GM18502 (cell line): ENCODE results near the gene KBTBD8.
A peak's percentile ranks its signal among the peaks of the same experiment; 100 is the strongest.

Source experiments
- ATAC-seq: cut with Tn5 transposase; IDR thresholded peaks from one replicate; pipeline ENCODE4 v1.9.1; 2021; ENCODE audit warnings: mild to moderate bottlenecking; ENCODE audit not compliant: unreplicated experiment, poor library complexity

The KBTBD8 gene

DNA sequence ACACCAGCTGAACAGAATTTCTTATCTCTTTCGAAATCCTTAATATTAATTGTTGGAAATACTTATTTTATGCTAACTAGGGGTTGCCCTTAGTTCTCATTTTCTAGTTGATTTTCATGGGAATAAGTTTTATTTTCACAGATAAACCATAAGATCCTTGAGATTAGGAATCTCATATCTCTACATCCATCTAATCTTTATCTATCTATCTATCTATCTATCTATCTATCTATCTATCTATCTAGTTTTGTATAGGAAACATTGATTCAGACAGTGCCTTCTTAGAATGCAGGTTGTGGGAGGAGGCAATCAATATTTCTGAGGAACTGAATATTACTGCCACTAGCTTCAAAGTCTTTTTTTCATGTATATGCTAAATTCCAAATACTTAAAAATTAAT lies 3.5 kb upstream of the KBTBD8 start:
- ATAC-seq, result no peak

DNA sequence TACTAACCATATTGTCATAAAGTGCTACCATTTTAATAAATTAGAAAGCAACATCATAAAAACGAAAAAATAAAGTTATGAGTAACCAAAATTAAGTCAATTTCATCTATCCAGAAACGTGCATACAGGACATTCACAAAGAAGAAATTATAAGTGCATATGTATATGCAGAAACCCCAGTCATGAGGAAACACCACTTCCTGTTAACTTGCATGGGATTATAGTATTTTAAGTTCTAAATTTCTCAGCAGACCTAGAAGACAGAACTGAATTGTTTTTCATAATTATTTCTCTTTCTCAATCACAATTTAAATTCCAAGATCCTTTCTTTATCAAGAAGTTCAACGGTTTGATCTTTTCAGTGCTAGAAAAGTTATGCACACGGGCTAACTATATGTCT lies 1.4 kb upstream of the KBTBD8 start:
- no peak for ATAC-seq

DNA sequence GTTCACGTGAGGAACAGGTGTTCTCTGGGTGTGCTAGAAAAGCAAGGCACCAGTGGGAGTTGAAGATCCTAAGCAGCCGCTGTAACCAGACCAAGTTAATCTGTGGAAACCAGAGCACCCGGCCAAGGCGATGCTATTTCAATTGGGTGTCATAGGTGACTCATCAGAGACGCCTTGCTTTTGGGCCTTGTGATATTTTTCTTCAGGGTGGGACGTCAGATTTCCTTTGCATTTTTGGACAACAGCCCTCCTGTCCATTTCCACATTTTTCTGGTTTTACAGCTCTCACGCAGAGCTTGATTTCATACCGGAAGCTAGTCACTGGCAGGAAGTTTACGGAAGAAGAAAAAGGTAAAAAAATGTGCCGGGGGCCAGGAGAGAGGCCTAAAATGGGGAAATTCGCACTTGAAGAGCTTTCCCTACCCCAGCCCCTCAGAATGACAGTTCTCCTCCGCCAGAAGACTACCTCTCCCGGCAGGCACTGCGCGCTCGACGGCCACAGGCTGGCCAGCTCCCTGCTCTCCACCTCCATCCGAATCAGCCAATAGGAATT lies 471 bp upstream of the KBTBD8 start:
- ATAC-seq, result peak; percentile 90

DNA sequence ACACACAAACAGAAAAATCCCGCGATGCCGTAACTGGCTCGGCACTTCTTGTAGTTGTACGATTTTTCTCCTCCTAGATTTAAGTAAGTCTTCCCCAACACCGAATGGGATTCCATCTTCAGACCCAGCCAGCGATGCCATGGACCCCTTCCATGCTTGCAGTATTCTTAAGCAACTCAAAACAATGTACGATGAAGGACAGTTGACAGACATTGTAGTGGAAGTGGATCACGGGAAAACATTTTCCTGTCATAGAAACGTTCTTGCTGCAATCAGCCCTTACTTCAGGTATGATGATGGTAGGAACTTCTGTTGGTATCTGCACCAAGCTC lies 763 bp downstream of the KBTBD8 start:
- no peak for ATAC-seq

DNA sequence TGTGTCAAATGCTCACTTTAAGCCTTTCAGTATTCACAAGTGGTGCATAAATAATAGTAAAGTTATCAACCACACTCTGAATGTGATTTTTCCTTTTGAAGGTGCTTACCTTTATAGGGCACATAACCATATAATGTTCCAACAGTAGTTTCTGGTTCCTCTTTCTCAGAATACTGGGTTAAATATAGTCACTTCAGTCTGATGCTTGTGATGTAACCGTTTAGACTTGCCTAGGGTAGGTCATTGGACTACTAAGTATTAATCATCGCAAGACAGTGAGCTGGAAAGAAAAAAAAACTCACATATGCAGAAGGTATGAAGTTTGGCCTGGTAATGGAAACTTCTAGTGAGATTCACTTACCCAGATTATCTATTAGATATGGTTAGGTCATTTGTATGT lies 1.9 kb downstream of the KBTBD8 start:
- peak; percentile 60 for ATAC-seq

DNA sequence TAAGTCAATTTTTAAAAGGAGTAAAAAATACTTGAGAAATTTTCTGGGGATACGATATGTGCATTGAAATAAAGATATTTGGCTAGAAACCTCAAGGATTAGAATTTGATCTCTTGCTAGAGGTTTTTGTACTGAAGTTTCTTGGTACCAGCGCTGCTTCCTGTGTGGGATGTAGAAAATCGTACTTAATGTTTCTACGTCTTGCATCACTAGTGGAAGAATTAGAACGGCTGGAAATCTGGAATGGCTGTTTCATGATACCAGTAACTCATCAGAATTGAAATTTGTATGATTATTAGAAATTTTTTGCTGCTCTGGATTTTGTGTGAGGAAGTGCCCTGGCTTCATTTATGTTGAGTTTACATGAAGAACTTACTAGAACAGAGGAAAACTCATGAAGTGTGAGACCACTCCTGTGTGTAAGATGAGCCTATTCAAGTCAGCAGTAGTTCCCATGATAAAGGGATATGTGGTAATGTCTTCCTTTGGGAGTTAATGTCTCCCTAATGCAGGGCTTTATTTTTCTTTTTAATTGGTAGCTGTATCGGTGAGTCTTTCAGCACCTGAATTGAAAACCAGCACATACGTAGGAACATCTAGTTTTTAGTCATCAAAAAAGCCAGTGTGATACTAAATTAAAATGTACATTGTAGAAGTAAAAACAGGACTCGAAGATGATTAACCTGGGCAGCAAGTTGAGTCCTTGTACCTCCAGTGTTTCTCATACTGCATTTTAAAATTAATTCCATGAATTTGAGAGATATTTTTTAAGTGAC lies 3.2 kb downstream of the KBTBD8 start:
- no peak for ATAC-seq

DNA sequence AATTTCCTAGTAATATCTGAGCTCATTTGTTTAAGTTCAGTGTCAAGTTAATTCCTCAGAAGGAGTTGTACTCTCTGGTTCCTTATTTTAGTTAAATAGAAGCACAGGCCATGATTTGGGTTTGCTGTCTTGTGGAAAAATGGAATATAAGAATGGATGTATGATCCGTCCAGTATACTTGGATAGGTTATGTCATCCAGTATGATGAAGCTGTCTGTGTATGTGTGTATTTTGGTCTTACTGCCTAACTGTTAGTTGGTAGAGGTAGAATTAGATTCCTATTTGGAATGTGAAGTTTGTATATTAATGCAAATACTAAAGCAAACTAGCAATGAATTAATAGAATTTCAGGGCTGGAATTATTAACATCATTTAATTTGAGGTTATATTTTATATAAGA lies 7.9 kb downstream of the KBTBD8 start:
- no peak for ATAC-seq

DNA sequence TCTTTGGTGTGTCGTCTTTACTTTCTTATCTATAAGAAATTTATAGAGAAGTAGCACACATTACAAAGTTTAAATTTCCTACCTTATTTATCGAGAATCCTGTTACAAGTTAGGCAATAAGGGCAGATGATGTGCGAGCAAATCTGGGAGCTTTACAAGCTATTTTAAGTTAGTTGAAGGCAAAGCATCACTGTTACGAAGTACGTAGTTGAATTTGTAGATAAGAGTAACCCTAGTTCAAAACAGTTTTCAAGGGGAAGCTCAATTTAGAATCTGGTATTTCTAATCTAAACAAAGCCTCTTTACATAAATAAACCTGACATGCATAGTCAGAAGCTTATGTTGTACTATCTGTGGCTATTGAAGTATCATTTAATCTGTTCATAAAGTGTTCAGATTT lies 8.4 kb downstream of the KBTBD8 start:
- no peak for ATAC-seq

DNA sequence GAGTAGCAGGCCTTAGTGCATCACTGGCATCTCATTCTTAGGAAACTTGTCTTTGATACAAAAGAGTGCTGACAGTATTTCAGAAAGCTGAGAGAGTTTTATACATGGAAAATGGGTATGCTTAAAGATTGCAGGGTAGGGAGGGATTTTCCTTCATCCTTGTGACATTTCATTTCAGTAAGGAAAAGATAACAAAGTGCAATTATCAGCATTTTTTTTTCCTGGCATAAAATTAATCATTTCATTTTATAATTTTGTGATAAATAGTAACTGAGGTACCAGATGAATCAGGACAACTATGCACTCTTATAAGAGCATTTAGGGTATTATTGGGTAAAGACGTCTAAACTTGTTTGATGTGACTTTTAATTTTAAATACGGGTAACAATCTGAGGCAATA lies 10.3 kb downstream of the KBTBD8 start:
- no peak for ATAC-seq

DNA sequence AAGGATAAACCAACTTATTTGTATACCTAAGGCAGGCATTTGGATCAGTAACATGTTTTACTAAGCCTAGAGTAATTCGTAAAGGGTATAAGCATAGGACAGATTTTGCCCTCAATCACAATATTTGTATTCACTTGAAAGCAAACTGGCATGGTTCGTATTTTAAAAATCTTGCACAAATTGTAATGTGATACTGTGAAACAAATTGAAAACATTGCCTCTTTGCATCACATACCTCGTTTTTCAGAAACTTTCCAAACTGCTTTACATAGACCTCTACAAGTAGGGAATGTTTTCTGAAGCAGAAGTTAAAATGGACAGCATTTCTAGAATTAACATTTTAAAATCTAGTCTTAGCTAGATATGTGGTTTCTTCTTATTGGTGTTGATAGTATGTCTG lies 11.6 kb downstream of the KBTBD8 start:
- ATAC-seq, result no peak

DNA sequence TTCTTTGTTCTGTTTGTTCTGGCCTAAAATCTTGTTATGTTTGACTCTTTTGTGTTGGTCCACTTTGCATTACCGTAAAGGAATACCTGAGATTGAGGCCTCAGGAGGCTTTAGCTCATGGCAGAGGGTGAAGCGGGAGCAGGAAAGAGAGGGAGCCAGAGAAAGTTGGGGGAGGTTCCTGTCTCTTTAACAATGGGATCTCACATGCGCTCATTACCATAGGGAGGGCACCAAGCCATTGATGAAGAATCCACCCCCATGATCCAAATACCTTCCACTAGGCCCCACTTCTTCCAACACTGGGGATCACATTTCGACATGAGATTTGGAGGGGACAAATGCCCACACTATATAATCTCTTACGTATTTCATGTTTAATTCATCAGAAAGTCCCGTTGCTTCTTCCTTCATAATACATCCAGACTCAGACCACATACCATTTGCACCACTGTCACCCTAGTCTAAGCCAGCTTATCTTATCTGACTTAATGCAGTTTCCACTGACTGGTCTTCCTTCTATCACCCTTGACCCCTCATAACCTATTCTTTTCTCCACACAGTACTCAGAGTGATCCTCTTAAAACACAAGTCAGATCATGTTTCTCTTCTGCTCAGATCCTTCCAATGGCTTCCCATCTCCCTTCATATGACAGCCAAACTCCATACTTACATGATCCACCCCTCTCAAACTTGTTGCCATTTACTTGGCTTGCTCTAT lies 13.5 kb downstream of the KBTBD8 start:
- no peak for ATAC-seq

DNA sequence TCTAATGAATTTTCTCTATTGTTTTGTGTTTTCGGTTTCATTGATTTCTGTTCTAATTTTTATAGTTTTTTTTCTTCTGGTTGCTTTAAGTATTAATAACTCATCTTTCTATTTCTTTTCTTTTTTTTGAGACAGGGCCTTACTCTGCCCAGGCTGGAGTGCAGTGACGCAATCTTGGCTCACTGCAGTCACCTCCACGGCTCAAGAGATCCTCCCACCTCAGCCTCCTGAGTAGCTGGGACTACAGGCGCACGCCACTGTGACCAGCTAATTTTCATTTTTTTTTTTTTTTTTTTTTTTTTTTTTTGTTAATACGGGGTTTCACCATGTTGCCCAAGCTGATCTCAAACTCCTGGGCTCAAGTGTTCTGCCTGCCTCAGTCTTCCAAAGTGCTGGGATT lies 14.5 kb downstream of the KBTBD8 start:
- no peak for ATAC-seq

DNA sequence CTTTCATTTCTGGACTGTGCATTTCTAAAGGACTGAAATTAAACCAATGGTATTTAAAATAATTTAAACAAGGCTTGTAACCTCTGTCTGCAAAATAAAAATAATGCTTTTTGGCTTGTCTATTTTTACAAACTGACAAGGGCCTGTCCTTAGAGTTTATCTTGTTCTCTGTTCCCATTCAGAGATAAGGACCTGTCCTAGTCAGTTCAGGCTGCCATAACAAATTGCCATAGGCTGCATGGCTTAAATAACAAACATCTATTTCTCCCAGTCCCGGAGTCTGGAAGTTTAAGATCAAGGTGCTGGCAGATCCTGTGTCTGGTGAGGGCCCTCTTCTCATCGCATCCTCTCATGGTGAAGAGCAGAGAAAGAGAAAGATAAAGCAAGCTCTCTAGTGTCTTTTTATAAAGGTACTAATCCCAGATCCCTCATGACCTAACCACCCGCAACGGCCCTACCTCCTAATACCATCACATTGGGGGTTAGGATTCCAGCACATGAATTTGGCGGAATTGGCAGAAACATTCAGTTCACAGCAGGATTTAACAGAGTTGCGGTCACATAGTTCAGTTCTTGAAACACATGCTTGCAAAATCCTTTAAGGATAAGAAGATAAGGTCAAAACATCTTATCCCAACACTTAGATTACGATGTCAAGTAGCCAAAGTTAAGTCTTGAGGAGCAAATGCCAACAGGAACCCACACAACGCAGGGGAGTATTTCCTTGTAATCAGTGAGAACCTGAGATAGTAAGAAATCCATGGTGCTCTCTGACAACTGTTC lies 17.8 kb downstream of the KBTBD8 start:
- no peak for ATAC-seq

DNA sequence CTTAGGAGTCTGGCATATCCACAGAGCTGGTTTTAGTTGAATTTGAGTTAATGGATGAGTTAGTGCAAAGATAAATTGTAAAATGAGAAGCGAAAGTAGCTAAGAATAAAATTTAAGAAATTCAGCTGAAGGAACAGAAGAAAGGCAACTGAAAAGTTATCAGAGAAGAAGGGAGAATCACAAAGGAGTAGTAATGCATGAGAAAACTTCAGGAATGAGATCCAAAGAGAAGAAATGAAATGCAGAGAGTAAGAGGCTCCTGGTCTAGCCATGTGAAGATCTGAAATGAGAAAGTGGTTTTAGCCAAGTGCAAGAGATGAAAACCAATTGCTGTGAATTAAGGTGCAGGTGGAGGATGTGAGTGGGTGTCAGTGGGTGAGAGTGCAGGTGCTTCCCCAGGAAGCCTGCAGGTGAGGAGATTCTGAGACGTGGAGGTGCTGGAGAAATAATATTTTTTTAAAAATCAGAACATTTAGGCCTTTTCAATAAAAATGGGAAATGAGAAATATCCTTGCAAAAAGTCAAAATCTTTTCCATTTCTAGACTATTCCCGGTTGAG lies 18.5 kb downstream of the KBTBD8 start:
- ATAC-seq, result peak; percentile 44

DNA sequence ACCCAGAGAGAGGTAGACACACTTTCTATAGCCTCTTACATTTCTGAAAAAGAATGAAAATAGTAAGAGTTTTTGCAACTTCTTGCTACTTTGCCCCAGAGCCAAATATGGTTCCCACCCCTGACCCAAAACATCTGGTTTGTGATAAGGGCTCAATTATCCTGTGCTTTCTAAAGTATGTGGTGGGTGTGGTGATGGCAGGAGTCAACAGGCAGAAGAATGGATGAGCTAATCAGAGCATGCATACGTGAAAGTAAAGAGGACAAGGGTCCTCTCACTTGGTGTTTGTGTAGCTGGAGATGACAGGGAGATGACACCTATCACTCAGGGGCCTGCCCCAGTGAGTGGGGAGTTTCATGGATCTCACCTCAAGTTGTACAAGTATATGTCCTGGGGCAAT lies 19.1 kb downstream of the KBTBD8 start:
- ATAC-seq, result peak; percentile 23

DNA sequence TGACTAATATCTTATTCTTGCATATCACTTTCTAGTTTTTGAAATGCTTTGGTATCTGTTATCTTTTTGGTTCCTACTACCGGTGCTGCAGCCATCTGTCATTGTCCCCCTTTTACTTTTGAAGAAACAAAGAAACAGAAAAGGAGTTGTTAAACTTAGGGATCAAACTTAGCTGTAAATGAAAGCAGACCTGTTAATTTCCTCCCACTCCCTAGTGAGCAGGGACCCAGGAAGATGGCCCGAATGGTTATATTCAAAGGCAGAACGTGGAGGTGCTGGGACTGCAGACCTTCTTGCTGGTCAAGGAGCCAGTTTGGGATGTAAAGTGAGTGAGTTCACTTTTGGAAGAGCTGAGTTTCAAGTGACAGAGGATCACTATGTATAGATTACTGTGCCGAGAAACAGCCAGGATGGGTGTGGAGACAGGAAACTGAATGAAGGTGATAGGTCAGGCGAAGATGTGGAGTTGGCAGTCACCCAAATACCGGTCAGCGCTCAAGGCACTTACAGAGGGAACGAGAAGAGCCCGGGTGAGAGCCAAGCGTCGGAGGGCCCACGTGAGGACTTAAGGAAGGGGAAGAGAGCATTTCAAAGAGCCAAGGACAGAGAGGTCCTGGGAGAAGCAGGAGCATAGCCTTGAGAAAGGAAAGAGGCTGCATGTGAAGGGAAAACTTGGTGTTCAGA lies 20.1 kb downstream of the KBTBD8 start:
- peak; percentile 54 for ATAC-seq

DNA sequence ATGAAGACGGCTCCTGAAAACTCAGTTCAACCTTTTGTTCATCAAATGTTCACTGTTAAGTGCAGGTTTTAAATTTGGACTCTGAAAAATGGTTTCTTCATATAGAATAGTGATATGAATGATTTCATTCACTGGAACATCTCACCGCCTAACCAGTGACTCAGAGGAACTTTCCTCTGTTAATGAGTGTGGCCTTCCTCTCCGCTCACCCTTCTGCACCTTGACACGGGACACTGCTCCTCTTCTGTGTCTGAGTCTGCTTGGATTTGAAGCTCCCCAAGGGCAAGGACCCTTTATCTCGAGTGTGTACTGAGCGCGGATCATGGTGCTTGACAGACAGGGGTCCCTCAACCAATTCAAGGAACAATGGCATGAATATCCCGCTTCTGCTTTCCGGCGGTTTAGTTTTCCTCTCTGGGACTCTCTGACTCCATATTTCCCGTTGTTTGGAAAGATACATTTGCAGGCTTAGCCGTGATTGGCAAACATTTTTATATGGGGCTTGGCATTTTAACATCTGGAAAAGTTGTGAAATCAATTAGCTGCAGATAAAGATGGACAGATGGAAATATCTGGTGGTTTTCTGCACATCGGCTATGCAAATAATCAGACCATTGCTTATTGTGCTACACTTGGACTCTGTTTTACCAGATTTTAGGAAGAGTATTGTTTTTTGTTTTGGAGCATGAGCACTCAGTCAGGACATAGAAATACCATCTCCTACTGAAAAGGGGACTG lies 20.9 kb downstream of the KBTBD8 start:
- ATAC-seq, result peak; percentile 52

DNA sequence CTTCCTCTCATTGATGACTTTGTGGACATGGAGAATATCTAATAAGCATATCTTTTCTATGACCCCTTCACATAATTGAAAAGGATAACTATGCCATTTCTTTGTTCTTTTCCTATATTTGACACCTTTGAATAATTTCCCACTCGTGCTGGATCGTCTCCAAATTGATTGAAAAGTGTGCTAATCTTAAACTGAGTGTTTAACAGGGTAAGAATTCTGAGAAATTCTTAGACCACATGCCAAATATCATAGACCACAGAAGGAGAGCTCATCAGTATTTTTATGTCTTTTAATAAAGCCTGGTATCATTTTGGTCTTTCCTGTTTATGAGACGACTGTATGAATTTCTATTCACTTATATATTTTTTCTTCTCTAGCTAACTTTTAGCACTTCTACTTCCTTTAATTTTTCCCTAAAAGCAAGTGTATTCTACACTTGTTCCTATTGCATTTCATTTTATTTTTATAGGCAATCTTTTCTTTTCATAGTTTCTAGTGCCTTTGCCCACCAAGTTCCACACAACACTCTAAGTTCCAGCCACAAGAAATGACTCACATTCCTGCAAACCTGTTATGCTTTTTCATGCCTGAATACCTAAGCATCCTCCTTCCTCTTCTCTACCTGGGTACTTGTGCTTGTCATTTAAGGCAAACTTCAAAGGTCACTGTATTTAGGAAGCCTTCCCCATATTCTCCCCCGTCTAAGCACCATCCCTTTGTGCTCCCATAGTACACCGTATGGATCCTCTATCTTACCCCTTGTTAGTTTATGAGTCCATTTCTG lies 30.1 kb downstream of the KBTBD8 start:
- ATAC-seq, result no peak
